SK-N-SH (cell line): Measurements from ENCODE around the gene VPS26B. TPM values are rescaled to one million over a fixed set of nuclear protein-coding genes. Genes with fewer than 3 reads are reported as not detected.

Source experiments
- CTCF ChIA-PET: fragments of 300-600, 350-600 bp; formaldehyde crosslinking; extraction: SDS; loops from one replicate; lab custom pipeline; 2021; lab: Yijun Ruan, JAX
- POLR2A ChIA-PET: fragments of 350-600 bp; sonication (Branson Sonifier 250); formaldehyde crosslinking; extraction: SDS; loops from one replicate; lab custom pipeline; 2020; ENCODE audit warnings: antibody characterized with exemption, inconsistent platforms; lab: Yijun Ruan, JAX
- DNase-seq: peaks from one replicate; pipeline ENCODE4 v3.0.0; 2012
- H2AFZ ChIP-seq: fragments of 200-600 bp; sonication (generic); 2 replicates; pipeline ENCODE4 v1.8.1; 2016; ENCODE audit warnings: antibody characterized with exemption, mild to moderate bottlenecking, low read depth
- H3F3A ChIP-seq: fragments of 200-600 bp; sonication (generic); replicated peaks from 2 replicates; pipeline ENCODE3; 2016; ENCODE audit warnings: antibody characterized with exemption, mild to moderate bottlenecking; ENCODE audit not compliant: insufficient read depth
- H3K27ac ChIP-seq, 2 experiments: fragments of 200-500 bp in 1 of 2; fragments of 200-600 bp in 1 of 2; sonication (Bioruptor generic) in 1 of 2; sonication (generic), shearing (Covaris generic) in 1 of 2; 2 replicates each; pipeline versions ENCODE4 v1.5.1 to v1.6.1; 2014 to 2016; ENCODE audit warnings: low read depth in 2 of 2, inconsistent platforms in 1 of 2, low read length in 1 of 2, mild to moderate bottlenecking in 1 of 2, mixed read lengths in 1 of 2
- H3K27me3 ChIP-seq: fragments of 200-600 bp; sonication (generic), shearing (Covaris generic); 2 replicates; pipeline ENCODE4 v1.6.1; 2016; ENCODE audit warnings: mixed run types; ENCODE audit not compliant: insufficient read depth
- H3K36me3 ChIP-seq, 2 experiments: fragments of 200-500 bp in 1 of 2; fragments of 200-600 bp in 1 of 2; sonication (Bioruptor generic) in 1 of 2; sonication (generic) in 1 of 2; replicated peaks in 1 of 2; 2 replicates each; pipeline versions ENCODE3 to v1.5.1; 2014 to 2016; ENCODE audit warnings: low read length in 1 of 2, mild to moderate bottlenecking in 1 of 2; ENCODE audit not compliant: insufficient read depth in 2 of 2, control insufficient read depth in 1 of 2
- H3K4me1 ChIP-seq, 2 experiments: fragments of 200-500 bp in 1 of 2; fragments of 200-600 bp in 1 of 2; sonication (Bioruptor generic) in 1 of 2; sonication (generic), shearing (Covaris generic) in 1 of 2; 2 replicates each; pipeline versions ENCODE4 v1.5.1 to v1.6.1; 2014 to 2016; ENCODE audit warnings: low read depth in 1 of 2, low read length in 1 of 2, mixed run types in 1 of 2; ENCODE audit not compliant: insufficient read depth in 2 of 2, control insufficient read depth in 1 of 2
- H3K4me2 ChIP-seq: fragments of 200-600 bp; sonication (generic), shearing (Covaris generic); 2 replicates; pipeline ENCODE4 v1.6.1; 2017; ENCODE audit warnings: mixed run types
- H3K4me3 ChIP-seq, 2 experiments: fragments of 200-500 bp in 1 of 2; fragments of 200-600 bp in 1 of 2; sonication (Bioruptor generic) in 1 of 2; sonication (generic), shearing (Covaris generic) in 1 of 2; 2 replicates each; pipeline versions ENCODE4 v1.5.1 to v1.8.1; 2014 to 2016; ENCODE audit warnings: low read depth in 2 of 2, inconsistent platforms in 1 of 2, low read length in 1 of 2, mild to moderate bottlenecking in 1 of 2, mixed read lengths in 1 of 2, moderate library complexity in 1 of 2
- H3K79me2 ChIP-seq: fragments of 200-600 bp; sonication (generic); 2 replicates; pipeline ENCODE4 v1.8.1; 2017; ENCODE audit warnings: mild to moderate bottlenecking; ENCODE audit not compliant: insufficient read depth
- H3K9ac ChIP-seq: fragments of 200-600 bp; sonication (generic); 2 replicates; pipeline ENCODE4 v1.6.1; 2017; ENCODE audit warnings: mixed run types
- H3K9me2 ChIP-seq: fragments of 200-600 bp; sonication (generic); 2 replicates; pipeline ENCODE4 v1.6.1; 2017; ENCODE audit warnings: mixed run types
- H3K9me3 ChIP-seq: fragments of 200-600 bp; sonication (generic); 2 replicates; pipeline ENCODE4 v1.6.1; 2017; ENCODE audit warnings: mixed run types, mild to moderate bottlenecking, moderate library complexity
- H4K20me1 ChIP-seq: fragments of 200-600 bp; sonication (generic); 2 replicates; pipeline ENCODE4 v1.6.1; 2017; ENCODE audit warnings: mild to moderate bottlenecking, mixed run types; ENCODE audit not compliant: insufficient read depth
- CTCF ChIP-seq: fragments of 200-600 bp; sonication (generic); IDR thresholded peaks from 2 replicates; pipeline ENCODE4 v1.6.1; 2017; ENCODE audit warnings: antibody characterized with exemption, mild to moderate bottlenecking, moderate library complexity
- FOXM1 ChIP-seq: IDR thresholded peaks from 2 replicates; pipeline ENCODE4 v1.4.0; 2012; ENCODE audit warnings: low read depth, mild to moderate bottlenecking
- GABPA ChIP-seq: IDR thresholded peaks from 2 replicates; pipeline ENCODE4 v1.4.0; 2012; ENCODE audit warnings: low read depth, mild to moderate bottlenecking
- JUND ChIP-seq: IDR thresholded peaks from 2 replicates; pipeline ENCODE4 v1.4.0; 2012
- MEF2A ChIP-seq: IDR thresholded peaks from 2 replicates; pipeline ENCODE4 v1.4.0; 2012; ENCODE audit warnings: low read depth, borderline replicate concordance
- NFIC ChIP-seq: IDR thresholded peaks from 2 replicates; pipeline ENCODE4 v1.4.0; 2012; ENCODE audit warnings: borderline replicate concordance
- SMC3 ChIP-seq: IDR thresholded peaks from 2 replicates; pipeline ENCODE4 v1.6.1; 2012; ENCODE audit warnings: low read depth, low read length, improper control_type of control experiment
- TAF1 ChIP-seq: IDR thresholded peaks from 2 replicates; pipeline ENCODE4 v1.6.1; 2012; ENCODE audit warnings: low read depth, mild to moderate bottlenecking, low read length, moderate library complexity, borderline replicate concordance
- USF2 ChIP-seq: fragments of 150-350 bp; IDR thresholded peaks from 2 replicates; pipeline ENCODE4 v1.6.1; 2017; ENCODE audit warnings: antibody characterized with exemption, low read length, low read depth, borderline replicate concordance
- ZBTB33 ChIP-seq: IDR thresholded peaks from 2 replicates; pipeline ENCODE4 v1.4.0; 2012; ENCODE audit warnings: low read depth, borderline replicate concordance
- WGBS: methylation state at CpG from one replicate; pipeline ENCODE4 v1.1.6; 2017; ENCODE audit warnings: low lambda C conversion rate; 5-methylcytosine and 5-hydroxymethylcytosine counted together
- polyA plus RNA-seq, 3 experiments: library from polyadenylated mRNA; depleted of rRNA; stranded (reverse); fragments of >200 nt; gene quantifications; 2 replicates each; pipeline ENCODE4 v1.2.3, GENCODE V29; 2012

The VPS26B gene
- polyA plus RNA-seq, 1 of the 3 experiments (the other 2 are of a cell fraction), result 53.0 TPM

GRCh38 chr11:134275534-134276395 is 51.3 kb downstream of the VPS26B start, which contains the start of gene GLB1L3:
Gene GLB1L3 (plus strand): TSS chr11:134276379. CDS start chr11:134276741, 362 bp downstream.
- POLR2A ChIA-PET, result no interaction called here
- Histone ChIP-seq H3K27me3 (peaks cover 53% of the 10 kb centered on the region), H3K9me3 (no peaks in the 10 kb centered on the region), H3K4me2 (peak within 1 kb of the TSS; percentile 78), H3K36me3 (no peaks in the 10 kb centered on the region), H4K20me1 (no peaks in the 10 kb centered on the region), H3K4me3 (peak within 1 kb of the TSS; percentile 35 to 42; a peak in 3 of 4 replicates), H2AFZ (peak within 1 kb of the TSS; percentile 70), H3K79me2 (no peaks in the 10 kb centered on the region), H3K27ac (no peak within 1 kb of the TSS), H3K9ac (no peak within 1 kb of the TSS), H3K9me2 (no peaks in the 10 kb centered on the region), H3F3A (no peaks in the 10 kb centered on the region), H3K4me1 (peaks cover 0 to 7% of the 10 kb centered on the region in 2 experiments; a peak in 1 of 4 replicates)
- no peak for TF ChIP-seq USF2
- TF ChIP-seq CTCF, result peak; percentile 42
- CTCF ChIA-PET, result interaction anchor here (0.9 to 1.9 kb wide), 15 partner anchors 11 to 411 kb away, joined by 3 to 16 read pairs (median 4); partner anchors contain the start of genes ACAD8, THYN1 and VPS26B
- WGBS, result 9% methylated on average over 22 of the region's 68 CpGs
- peak; percentile 84 for DNase-seq

GRCh38 chr11:134276396-134277182 is 52.1 kb downstream of the VPS26B start:
- ChIA-PET POLR2A (no interaction called here), CTCF (interaction anchor here (0.9 to 1.9 kb wide), 14 partner anchors 12 to 410 kb away, joined by 3 to 16 read pairs (median 4); partner anchors contain the start of genes ACAD8, THYN1 and VPS26B)
- Histone ChIP-seq H3K27me3 (peaks cover 52% of the 10 kb centered on the region), H3F3A (no peaks in the 10 kb centered on the region), H3K79me2 (no peaks in the 10 kb centered on the region), H3K36me3 (no peaks in the 10 kb centered on the region), H3K27ac (no peak overlapping the region), H3K9me2 (no peaks in the 10 kb centered on the region), H2AFZ (no peak overlapping the region), H3K4me2 (peak overlapping the region; percentile 78), H3K9me3 (no peaks in the 10 kb centered on the region), H4K20me1 (no peaks in the 10 kb centered on the region), H3K4me1 (peaks cover 0 to 7% of the 10 kb centered on the region in 2 experiments; a peak in 1 of 4 replicates), H3K9ac (no peak overlapping the region), H3K4me3 (peak overlapping the region; percentile 35 to 42; a peak in 2 of 4 replicates)
- DNase-seq, result peak; percentile 77
- peak; percentile 8; the same call in 1 of the 2 replicates for TF ChIP-seq CTCF
- no peak for TF ChIP-seq TAF1
- TF ChIP-seq MEF2A, result no peak
- no peak for TF ChIP-seq NFIC
- no peak for TF ChIP-seq GABPA
- TF ChIP-seq JUND, result no peak
- no peak for TF ChIP-seq SMC3
- TF ChIP-seq FOXM1, result no peak
- no peak for TF ChIP-seq ZBTB33
- WGBS, result 8% methylated on average over 5 of the region's 88 CpGs
